Measurements from ENCODE around the gene C1S. TPM values are rescaled to one million over a fixed set of nuclear protein-coding genes. Genes with fewer than 3 reads are reported as not detected.

The C1S gene
- total RNA-seq, 3 donors from 2014 or later, result 1.6 to 1.7 (median 1.6) TPM

- H3K27me3 Mint-ChIP-seq (ENCODE audit: low read depth), result peaks cover 2% of the 10 kb centered on the region
- H3K4me3 Mint-ChIP-seq, result no peak overlapping the region
- no peaks in the 10 kb centered on the region for H3K36me3 Mint-ChIP-seq (ENCODE audit: insufficient read depth)
- no peaks in the 10 kb centered on the region for H3K4me1 Mint-ChIP-seq (ENCODE audit: low read depth)
- no peak for ATAC-seq
- no peaks in the 10 kb centered on the region for H3K9me3 Mint-ChIP-seq
- no peak for DNase-seq
Observed at GRCh38 chr12:7076493-7076892, 16.0 kb downstream of the C1S start.

- no peaks in the 10 kb centered on the region for H3K36me3 Mint-ChIP-seq (ENCODE audit: insufficient read depth)
- H3K9me3 Mint-ChIP-seq, result peaks cover 2% of the 10 kb centered on the region
- H3K27me3 Mint-ChIP-seq (ENCODE audit: low read depth), result no peaks in the 10 kb centered on the region
- H3K4me3 Mint-ChIP-seq, result no peak overlapping the region
- DNase-seq (no peak), ATAC-seq (no peak)
- no peaks in the 10 kb centered on the region for H3K4me1 Mint-ChIP-seq (ENCODE audit: low read depth)
Observed at GRCh38 chr12:7078163-7078562, 17.6 kb downstream of the C1S start.

- peaks cover 4% of the 10 kb centered on the region for H3K9me3 Mint-ChIP-seq
Observed at GRCh38 chr12:7079826-7080125, 19.3 kb downstream of the C1S start.

GRCh38 chr12:7081037-7081436 lies 20.5 kb downstream of the C1S start:
- ATAC-seq (no peak), DNase-seq (no peak)
- Mint-ChIP-seq H3K4me3 (no peak overlapping the region), H3K36me3 (ENCODE audit: insufficient read depth) (no peaks in the 10 kb centered on the region), H3K4me1 (ENCODE audit: low read depth) (no peaks in the 10 kb centered on the region), H3K9me3 (peaks cover 4% of the 10 kb centered on the region), H3K27me3 (ENCODE audit: low read depth) (no peaks in the 10 kb centered on the region)

More at GRCh38 chr12:7079826-7080125, 19.3 kb downstream of the C1S start:
- DNase-seq, result no peak
- H3K27me3 Mint-ChIP-seq (ENCODE audit: low read depth), result no peaks in the 10 kb centered on the region
- no peak overlapping the region for H3K4me3 Mint-ChIP-seq
- no peaks in the 10 kb centered on the region for H3K36me3 Mint-ChIP-seq (ENCODE audit: insufficient read depth)
- ATAC-seq, result no peak
- no peaks in the 10 kb centered on the region for H3K4me1 Mint-ChIP-seq (ENCODE audit: low read depth)

GRCh38 chr12:7083125-7083524 lies 22.6 kb downstream of the C1S start:
- H3K4me3 Mint-ChIP-seq, result no peak overlapping the region
- ATAC-seq (no peak), DNase-seq (no peak)
- H3K36me3 Mint-ChIP-seq (ENCODE audit: insufficient read depth), result no peaks in the 10 kb centered on the region
- no peaks in the 10 kb centered on the region for H3K4me1 Mint-ChIP-seq (ENCODE audit: low read depth)
- H3K9me3 Mint-ChIP-seq, result peaks cover 4% of the 10 kb centered on the region
- no peaks in the 10 kb centered on the region for H3K27me3 Mint-ChIP-seq (ENCODE audit: low read depth)

- Mint-ChIP-seq H3K4me1 (ENCODE audit: low read depth) (peaks cover 6% of the 10 kb centered on the region), H3K36me3 (ENCODE audit: insufficient read depth) (no peaks in the 10 kb centered on the region), H3K4me3 (no peak overlapping the region), H3K9me3 (no peaks in the 10 kb centered on the region), H3K27me3 (ENCODE audit: low read depth) (peaks cover 4% of the 10 kb centered on the region)
- ATAC-seq (no peak), DNase-seq (no peak)
Observed at GRCh38 chr12:7089196-7089871, 28.8 kb downstream of the C1S start.

GRCh38 chr12:7090222-7090998 lies 29.9 kb downstream of the C1S start:
- ATAC-seq (no peak), DNase-seq (no peak)
- H3K4me1 Mint-ChIP-seq (ENCODE audit: low read depth), result peaks cover 6% of the 10 kb centered on the region
- peaks cover 4% of the 10 kb centered on the region for H3K27me3 Mint-ChIP-seq (ENCODE audit: low read depth)
- no peaks in the 10 kb centered on the region for H3K36me3 Mint-ChIP-seq (ENCODE audit: insufficient read depth)
- H3K9me3 Mint-ChIP-seq, result no peaks in the 10 kb centered on the region
- H3K4me3 Mint-ChIP-seq, result no peak overlapping the region

- no peak for ATAC-seq
- no peaks in the 10 kb centered on the region for H3K9me3 Mint-ChIP-seq
- H3K27me3 Mint-ChIP-seq (ENCODE audit: low read depth), result peaks cover 4% of the 10 kb centered on the region
- no peak for DNase-seq
- no peaks in the 10 kb centered on the region for H3K36me3 Mint-ChIP-seq (ENCODE audit: insufficient read depth)
- no peak overlapping the region for H3K4me3 Mint-ChIP-seq
- peaks cover 6% of the 10 kb centered on the region for H3K4me1 Mint-ChIP-seq (ENCODE audit: low read depth)
Observed at GRCh38 chr12:7091171-7091570, 30.7 kb downstream of the C1S start.

GRCh38 chr12:7091660-7092228 lies 31.2 kb downstream of the C1S start:
- ATAC-seq, result peak in 1 of 2 donors; percentile 14
- H3K9me3 Mint-ChIP-seq, result no peaks in the 10 kb centered on the region

GRCh38 chr12:7092229-7092985 lies 31.9 kb downstream of the C1S start, which contains the start of gene C1R:
TSS of gene C1R (minus strand) at chr12:7092445. CDS start at chr12:7092388, 57 bp downstream.
- DNase-seq (peak; percentile 66), ATAC-seq (peak; percentile 81 to 85)
- H3K4me3 Mint-ChIP-seq, result peak within 1 kb of the TSS; percentile 82
- no peaks in the 10 kb centered on the region for H3K9me3 Mint-ChIP-seq
- peaks cover 4% of the 10 kb centered on the region for H3K27me3 Mint-ChIP-seq (ENCODE audit: low read depth)
- no peaks in the 10 kb centered on the region for H3K36me3 Mint-ChIP-seq (ENCODE audit: insufficient read depth)
- H3K4me1 Mint-ChIP-seq (ENCODE audit: low read depth), result peaks cover 6% of the 10 kb centered on the region

More at GRCh38 chr12:7091660-7092228, 31.2 kb downstream of the C1S start:
- peaks cover 6% of the 10 kb centered on the region for H3K4me1 Mint-ChIP-seq (ENCODE audit: low read depth)
- H3K4me3 Mint-ChIP-seq, result peak overlapping the region; percentile 82
- peaks cover 4% of the 10 kb centered on the region for H3K27me3 Mint-ChIP-seq (ENCODE audit: low read depth)
- no peaks in the 10 kb centered on the region for H3K36me3 Mint-ChIP-seq (ENCODE audit: insufficient read depth)
- DNase-seq, result no peak

GRCh38 chr12:7092986-7093460 lies 32.5 kb downstream of the C1S start:
- Mint-ChIP-seq H3K27me3 (ENCODE audit: low read depth) (peaks cover 4% of the 10 kb centered on the region), H3K4me1 (ENCODE audit: low read depth) (peaks cover 6% of the 10 kb centered on the region), H3K36me3 (ENCODE audit: insufficient read depth) (no peaks in the 10 kb centered on the region), H3K4me3 (no peak overlapping the region), H3K9me3 (no peaks in the 10 kb centered on the region)
- DNase-seq (no peak), ATAC-seq (no peak)

- peaks cover 6% of the 10 kb centered on the region for H3K4me1 Mint-ChIP-seq (ENCODE audit: low read depth)
- peaks cover 2% of the 10 kb centered on the region for H3K36me3 Mint-ChIP-seq (ENCODE audit: insufficient read depth)
- no peaks in the 10 kb centered on the region for H3K9me3 Mint-ChIP-seq
- no peak for DNase-seq
- H3K4me3 Mint-ChIP-seq, result no peak overlapping the region
- no peak for ATAC-seq
- H3K27me3 Mint-ChIP-seq (ENCODE audit: low read depth), result peaks cover 4% of the 10 kb centered on the region
Observed at GRCh38 chr12:7093486-7093885, 33.0 kb downstream of the C1S start.

- H3K4me1 Mint-ChIP-seq (ENCODE audit: low read depth), result peaks cover 6% of the 10 kb centered on the region
- no peaks in the 10 kb centered on the region for H3K9me3 Mint-ChIP-seq
- no peak overlapping the region for H3K4me3 Mint-ChIP-seq
- no peak for DNase-seq
- ATAC-seq, result no peak
- peaks cover 4% of the 10 kb centered on the region for H3K27me3 Mint-ChIP-seq (ENCODE audit: low read depth)
- H3K36me3 Mint-ChIP-seq (ENCODE audit: insufficient read depth), result peaks cover 2% of the 10 kb centered on the region
Observed at GRCh38 chr12:7093892-7094291, 33.4 kb downstream of the C1S start.
